ENCODE data around the gene WNT9A. TPM values are rescaled to one million over a fixed set of nuclear protein-coding genes. Genes with fewer than 3 reads are reported as not detected.

WNT9A gene
- total and polyA plus RNA-seq, 2 donors from 2014 or later, result 0.58 to 3.1 TPM

DNA sequence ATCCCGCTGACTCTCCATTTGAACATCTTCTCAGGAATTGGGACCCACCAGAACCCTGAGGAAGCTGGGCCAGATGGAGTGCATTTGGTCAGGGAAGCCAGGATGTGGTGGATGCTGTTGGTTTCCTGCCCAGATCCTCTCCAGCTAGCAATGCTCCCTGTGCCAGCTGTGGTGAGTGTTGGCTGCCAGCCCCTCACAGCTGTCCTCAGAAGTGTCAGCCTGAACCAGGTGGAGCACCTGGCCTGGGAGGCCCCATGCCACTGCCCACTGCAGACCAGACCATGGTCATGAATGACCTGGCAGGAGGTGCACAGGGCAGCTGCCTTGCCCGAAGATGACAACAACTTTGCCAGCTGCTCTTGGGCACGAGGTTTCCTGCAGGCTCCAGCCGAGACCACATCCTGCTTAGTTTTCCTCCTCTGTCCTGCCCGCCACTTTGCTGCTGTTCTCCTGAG is 77.9 kb downstream of the WNT9A start:
- TF ChIP-seq CTCF (IDR thresholded peaks at IDR 0.05; ENCODE audit: borderline replicate concordance, extremely low read depth, insufficient read depth), result no peak
- intact Hi-C loops (cut with DNase I), result no loop called here

GRCh38 chr1:227869279-227869842 is 78.4 kb downstream of the WNT9A start:
- Histone ChIP-seq H3K27ac (ENCODE audit: low read depth in 2 of 2, low read length in 2 of 2) (no peak overlapping the region), H3K4me3 (ENCODE audit: low read length in 3 of 3) (no peak overlapping the region), H3K9ac (ENCODE audit: low read length in 3 of 3) (no peak overlapping the region), H3K27me3 (ENCODE audit: control insufficient read depth, insufficient read depth, low read length) (no peaks in the 10 kb centered on the region), H3K4me1 (ENCODE audit: control insufficient read depth in 2 of 3, insufficient read depth in 2 of 3, low read depth in 1 of 3, low read length in 3 of 3) (no peaks in the 10 kb centered on the region), H3K9me3 (ENCODE audit: control insufficient read depth in 2 of 3, insufficient read depth in 1 of 3, low read length in 3 of 3) (peaks cover 0 to 8% (median 3%) of the 10 kb centered on the region in 3 donors), H3K36me3 (ENCODE audit: control insufficient read depth in 2 of 3, insufficient read depth in 3 of 3, low read length in 3 of 3) (no peaks in the 10 kb centered on the region)
- DNase-seq, result no peak
- intact Hi-C loops (cut with DNase I), result no loop called here
- no peak for FAIRE-seq
- TF ChIP-seq CTCF (IDR thresholded peaks at IDR 0.05; ENCODE audit: borderline replicate concordance, extremely low read depth, insufficient read depth), result no peak

More for the DNA sequence above, 77.9 kb downstream of the WNT9A start:
- DNase-seq, result no peak
- no peak for FAIRE-seq
- H3K27me3 ChIP-seq (ENCODE audit: control insufficient read depth, insufficient read depth, low read length), result no peaks in the 10 kb centered on the region
- peaks cover 0 to 8% (median 0%) of the 10 kb centered on the region in 3 donors for H3K9me3 ChIP-seq (ENCODE audit: control insufficient read depth in 2 of 3, insufficient read depth in 1 of 3, low read length in 3 of 3)
- no peak overlapping the region for H3K4me3 ChIP-seq (ENCODE audit: low read length in 3 of 3)
- no peaks in the 10 kb centered on the region for H3K36me3 ChIP-seq (ENCODE audit: control insufficient read depth in 2 of 3, insufficient read depth in 3 of 3, low read length in 3 of 3)
- H3K4me1 ChIP-seq (ENCODE audit: control insufficient read depth in 2 of 3, insufficient read depth in 2 of 3, low read depth in 1 of 3, low read length in 3 of 3), result no peaks in the 10 kb centered on the region
- H3K9ac ChIP-seq (ENCODE audit: low read length in 3 of 3), result no peak overlapping the region
- H3K27ac ChIP-seq (ENCODE audit: low read depth in 2 of 2, low read length in 2 of 2), result no peak overlapping the region

Small RNAs within 50 kb of the gene (microRNA-seq; reads per million reads assigned to microRNA genes)
- gene MIR5008, result not detected

Other genes starting within 250 kb of the WNT9A start
- gene JMJD4, start 212.6 kb downstream of the WNT9A start, total RNA-seq, result 15.9 TPM
- 12.6 TPM for gene JMJD4, start 212.6 kb downstream of the WNT9A start, polyA plus RNA-seq (ENCODE audit: insufficient read depth, low read depth, low replicate concordance)
- 32.4 TPM for gene SNAP47, start 212.5 kb downstream of the WNT9A start, total RNA-seq
- 31.6 TPM for gene SNAP47, start 212.5 kb downstream of the WNT9A start, polyA plus RNA-seq (ENCODE audit: insufficient read depth, low read depth, low replicate concordance)
- not detected for gene PRSS38, start 132.3 kb downstream of the WNT9A start, total RNA-seq
- gene PRSS38, start 132.3 kb downstream of the WNT9A start, polyA plus RNA-seq (ENCODE audit: insufficient read depth, low read depth, low replicate concordance), result not detected
- not detected for gene WNT3A, start 59.1 kb upstream of the WNT9A start, total RNA-seq
- gene WNT3A, start 59.1 kb upstream of the WNT9A start, polyA plus RNA-seq (ENCODE audit: insufficient read depth, low read depth, low replicate concordance), result not detected
- 383 TPM for gene ARF1, start 134.8 kb upstream of the WNT9A start, total RNA-seq
- 398 TPM for gene ARF1, start 134.8 kb upstream of the WNT9A start, polyA plus RNA-seq (ENCODE audit: insufficient read depth, low read depth, low replicate concordance)
- 17.4 TPM for gene C1orf35, start 155.4 kb upstream of the WNT9A start, total RNA-seq
- gene C1orf35, start 155.4 kb upstream of the WNT9A start, polyA plus RNA-seq (ENCODE audit: insufficient read depth, low read depth, low replicate concordance), result 17.6 TPM
- gene MRPL55, start 161.4 kb upstream of the WNT9A start, total RNA-seq, result 37.8 TPM
- gene MRPL55, start 161.4 kb upstream of the WNT9A start, polyA plus RNA-seq (ENCODE audit: insufficient read depth, low read depth, low replicate concordance), result 141 TPM
- gene GUK1, start 192.3 kb upstream of the WNT9A start, total RNA-seq, result 221 TPM
- gene GUK1, start 192.3 kb upstream of the WNT9A start, polyA plus RNA-seq (ENCODE audit: insufficient read depth, low read depth, low replicate concordance), result 410 TPM
- gene GJC2, start 202.0 kb upstream of the WNT9A start, total RNA-seq, result 6.0 TPM
- 0.73 TPM for gene GJC2, start 202.0 kb upstream of the WNT9A start, polyA plus RNA-seq (ENCODE audit: insufficient read depth, low read depth, low replicate concordance)
- gene IBA57, start 217.9 kb upstream of the WNT9A start, total RNA-seq, result 13.0 TPM
- 4.7 TPM for gene IBA57, start 217.9 kb upstream of the WNT9A start, polyA plus RNA-seq (ENCODE audit: insufficient read depth, low read depth, low replicate concordance)

All from kidney (tissue), 14 donors.